Muscle layer of colon (tissue), 2 donors: ENCODE data around the gene ZNRF1.

Source experiments
- H3K27ac ChIP-seq: one replicate; pipeline ENCODE4 v1.7.0; 2013; ENCODE audit warnings: low read depth, mild to moderate bottlenecking, low read length, moderate library complexity
- H3K27me3 ChIP-seq, 2 donors: one replicate each; pipeline ENCODE4 v1.7.0; 2013; ENCODE audit warnings: low read length in 2 of 2, mild to moderate bottlenecking in 2 of 2; ENCODE audit not compliant: insufficient read depth in 2 of 2, control insufficient read depth in 1 of 2
- H3K36me3 ChIP-seq: one replicate; pipeline ENCODE4 v1.7.0; 2013; ENCODE audit warnings: mild to moderate bottlenecking, low read length; ENCODE audit not compliant: insufficient read depth
- H3K4me1 ChIP-seq: one replicate; pipeline ENCODE4 v1.7.0; 2013; ENCODE audit warnings: mild to moderate bottlenecking, low read length; ENCODE audit not compliant: insufficient read depth
- H3K4me3 ChIP-seq, 2 donors: one replicate each; pipeline ENCODE4 v1.7.0; 2013; ENCODE audit warnings: low read length in 2 of 2, low read depth in 1 of 2, mild to moderate bottlenecking in 1 of 2, moderate library complexity in 1 of 2
- H3K9ac ChIP-seq: one replicate; pipeline ENCODE4 v1.7.0; 2013; ENCODE audit warnings: low read length
- H3K9me3 ChIP-seq: one replicate; pipeline ENCODE4 v1.7.0; 2013; ENCODE audit warnings: mild to moderate bottlenecking, low read length
- donor health status: abdominal sarcoma.
- donor health status: Adenocarcinoma of cecum.

The ZNRF1 gene

GRCh38 chr16:75048530-75048929 lies 49.7 kb downstream of the ZNRF1 start:
- Histone ChIP-seq H3K36me3 (no peaks in the 10 kb centered on the region), H3K9me3 (no peaks in the 10 kb centered on the region), H3K9ac (no peak overlapping the region), H3K4me1 (peaks cover 24% of the 10 kb centered on the region), H3K27me3 (no peaks in the 10 kb centered on the region), H3K4me3 (no peak overlapping the region), H3K27ac (no peak overlapping the region)

- Histone ChIP-seq H3K4me3 (no peak overlapping the region), H3K9me3 (no peaks in the 10 kb centered on the region), H3K9ac (no peak overlapping the region), H3K36me3 (no peaks in the 10 kb centered on the region), H3K27me3 (no peaks in the 10 kb centered on the region), H3K27ac (no peak overlapping the region), H3K4me1 (peaks cover 13% of the 10 kb centered on the region)
Measured at GRCh38 chr16:75052481-75053202, 53.8 kb downstream of the ZNRF1 start.

GRCh38 chr16:75053791-75054555 lies 55.1 kb downstream of the ZNRF1 start:
- Histone ChIP-seq H3K27me3 (no peaks in the 10 kb centered on the region), H3K36me3 (no peaks in the 10 kb centered on the region), H3K27ac (no peak overlapping the region), H3K9me3 (no peaks in the 10 kb centered on the region), H3K4me3 (no peak overlapping the region), H3K4me1 (peaks cover 22% of the 10 kb centered on the region), H3K9ac (no peak overlapping the region)

- no peak overlapping the region for H3K9ac ChIP-seq
- no peaks in the 10 kb centered on the region for H3K27me3 ChIP-seq
- H3K4me1 ChIP-seq, result peaks cover 26% of the 10 kb centered on the region
- H3K9me3 ChIP-seq, result no peaks in the 10 kb centered on the region
- no peak overlapping the region for H3K27ac ChIP-seq
- H3K36me3 ChIP-seq, result no peaks in the 10 kb centered on the region
- no peak overlapping the region for H3K4me3 ChIP-seq
Measured at GRCh38 chr16:75054556-75054947, 55.7 kb downstream of the ZNRF1 start.

- Histone ChIP-seq H3K4me1 (peaks cover 56% of the 10 kb centered on the region), H3K27ac (peak overlapping the region; percentile 12), H3K9me3 (no peaks in the 10 kb centered on the region), H3K4me3 (no peak overlapping the region), H3K9ac (no peak overlapping the region), H3K27me3 (no peaks in the 10 kb centered on the region), H3K36me3 (no peaks in the 10 kb centered on the region)
Measured at GRCh38 chr16:75058806-75059205, 60.0 kb downstream of the ZNRF1 start.

- H3K4me1 ChIP-seq, result peaks cover 51% of the 10 kb centered on the region
- H3K27me3 ChIP-seq, result no peaks in the 10 kb centered on the region
- H3K36me3 ChIP-seq, result no peaks in the 10 kb centered on the region
- H3K27ac ChIP-seq, result no peak overlapping the region
- H3K4me3 ChIP-seq, result no peak overlapping the region
- H3K9ac ChIP-seq, result no peak overlapping the region
- H3K9me3 ChIP-seq, result no peaks in the 10 kb centered on the region
Measured at GRCh38 chr16:75059411-75059810, 60.6 kb downstream of the ZNRF1 start.

GRCh38 chr16:75060723-75061122 lies 61.9 kb downstream of the ZNRF1 start:
- Histone ChIP-seq H3K4me3 (no peak overlapping the region), H3K36me3 (no peaks in the 10 kb centered on the region), H3K9me3 (no peaks in the 10 kb centered on the region), H3K27ac (no peak overlapping the region), H3K27me3 (no peaks in the 10 kb centered on the region), H3K9ac (no peak overlapping the region), H3K4me1 (peaks cover 56% of the 10 kb centered on the region)

- no peaks in the 10 kb centered on the region for H3K27me3 ChIP-seq
- H3K9ac ChIP-seq, result no peak overlapping the region
- no peaks in the 10 kb centered on the region for H3K9me3 ChIP-seq
- H3K4me1 ChIP-seq, result peaks cover 56% of the 10 kb centered on the region
- H3K36me3 ChIP-seq, result no peaks in the 10 kb centered on the region
- H3K27ac ChIP-seq, result peak overlapping the region; percentile 80
- H3K4me3 ChIP-seq, result no peak overlapping the region
Measured at GRCh38 chr16:75061669-75062068, 62.8 kb downstream of the ZNRF1 start.

- no peak overlapping the region for H3K9ac ChIP-seq
Measured at GRCh38 chr16:75062135-75062975, 63.5 kb downstream of the ZNRF1 start.

GRCh38 chr16:75062976-75063346 lies 64.1 kb downstream of the ZNRF1 start:
- Histone ChIP-seq H3K27me3 (no peaks in the 10 kb centered on the region), H3K36me3 (no peaks in the 10 kb centered on the region), H3K4me3 (no peak overlapping the region), H3K9me3 (no peaks in the 10 kb centered on the region), H3K27ac (peak overlapping the region; percentile 80), H3K4me1 (peaks cover 64% of the 10 kb centered on the region), H3K9ac (no peak overlapping the region)

More at GRCh38 chr16:75062135-75062975, 63.5 kb downstream of the ZNRF1 start:
- Histone ChIP-seq H3K36me3 (no peaks in the 10 kb centered on the region), H3K9me3 (no peaks in the 10 kb centered on the region), H3K4me3 (no peak overlapping the region), H3K27ac (peak overlapping the region; percentile 80), H3K4me1 (peaks cover 62% of the 10 kb centered on the region), H3K27me3 (no peaks in the 10 kb centered on the region)

GRCh38 chr16:75063549-75064088 lies 64.8 kb downstream of the ZNRF1 start:
- no peak overlapping the region for H3K9ac ChIP-seq
- no peak overlapping the region for H3K4me3 ChIP-seq
- H3K9me3 ChIP-seq, result no peaks in the 10 kb centered on the region
- H3K4me1 ChIP-seq, result peaks cover 58% of the 10 kb centered on the region
- H3K27me3 ChIP-seq, result no peaks in the 10 kb centered on the region
- no peaks in the 10 kb centered on the region for H3K36me3 ChIP-seq
- H3K27ac ChIP-seq, result peak overlapping the region; percentile 80
